Stimulated activated CD4-positive, alpha-beta T cell treated with anti-CD3 and anti-CD28 coated beads, Interleukin-12 subunit alpha, Interleukin-12 subunit beta, amount 100 ng/mL, for 24 hours (primary cell): ENCODE data around the gene TFAP2B.

Experiments
- DNase-seq, 2 experiments: peaks; one replicate each; pipeline ENCODE4 v3.0.0-alpha.2; 2020; ENCODE audit warnings: low read depth in 2 of 2

The TFAP2B gene

DNA sequence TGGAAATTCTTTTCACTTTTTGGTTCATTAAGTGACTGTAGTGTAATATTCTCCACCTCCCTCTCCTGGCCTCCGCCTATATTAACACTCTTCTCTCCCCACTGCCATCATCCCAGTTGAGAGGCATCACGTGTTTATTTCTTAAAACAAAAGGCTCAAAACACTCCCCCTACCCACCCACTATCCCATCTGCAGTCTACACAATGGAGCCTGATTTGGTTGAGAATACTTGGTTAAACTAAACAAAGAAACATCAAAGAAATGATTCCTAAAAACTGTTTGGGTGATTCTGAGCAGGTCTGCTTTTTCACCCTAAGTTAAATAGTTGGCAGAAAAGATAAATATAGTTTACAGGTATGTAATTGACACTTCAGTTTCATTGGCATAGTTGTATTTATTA lies 5.9 kb downstream of the TFAP2B start:
- DNase-seq: no peak

DNA sequence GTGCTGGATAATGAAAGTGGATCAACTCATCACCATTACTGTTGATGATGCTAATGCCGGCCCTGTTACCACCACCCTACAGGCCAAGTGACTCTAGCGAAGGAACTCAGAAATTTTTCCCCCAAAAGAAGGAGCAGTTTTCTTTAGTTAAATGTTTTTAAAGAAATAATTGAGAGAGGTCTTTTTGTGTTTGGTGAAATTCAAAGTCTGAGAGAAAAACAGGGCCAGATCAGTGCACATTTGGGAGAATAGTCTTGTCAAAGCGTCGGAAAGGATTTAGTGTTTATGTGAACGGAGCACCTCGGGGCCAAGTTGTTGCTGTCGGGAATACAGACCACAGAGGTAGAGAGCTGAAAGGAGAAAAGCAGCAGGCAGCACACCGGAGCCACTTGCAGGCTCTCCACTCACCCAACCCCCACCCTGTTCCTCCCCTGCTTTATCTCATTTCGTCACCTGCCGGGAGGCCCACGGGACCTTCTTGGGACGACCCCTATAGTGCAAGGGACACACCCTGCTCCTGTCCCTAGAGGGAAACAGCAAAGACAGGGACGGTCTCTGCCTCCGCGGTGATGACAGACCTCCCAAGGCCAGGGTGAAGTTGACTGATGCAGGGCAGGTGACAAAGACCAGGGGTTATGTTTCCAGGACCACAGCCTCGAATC lies 6.8 kb downstream of the TFAP2B start:
- DNase-seq: no peak

GRCh38 chr6:50826037-50826761 lies 7.5 kb downstream of the TFAP2B start:
- DNase-seq: no peak

DNA sequence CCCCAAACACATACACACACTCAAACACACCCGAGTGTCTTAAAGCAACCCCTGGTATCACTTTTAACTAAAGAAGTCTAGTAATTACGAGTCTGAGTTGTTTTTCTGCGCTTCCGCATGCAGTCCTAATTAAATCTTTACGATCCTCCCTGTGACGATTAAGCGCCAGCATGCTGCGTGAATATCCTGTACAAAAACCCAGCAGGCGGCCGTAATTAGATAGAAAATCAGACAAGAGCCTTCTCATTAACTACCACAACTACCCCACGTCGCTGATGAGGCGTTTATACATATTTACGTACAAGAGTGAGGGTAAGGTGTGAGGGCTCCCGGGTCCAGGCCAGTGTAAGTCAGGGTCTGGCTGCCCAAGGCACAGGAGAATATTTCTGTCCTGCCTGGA lies 8.1 kb downstream of the TFAP2B start:
- DNase-seq: no peak

GRCh38 chr6:50829049-50829448 lies 10.4 kb downstream of the TFAP2B start:
- no peak for DNase-seq

- no peak for DNase-seq
Measured at GRCh38 chr6:50829898-50830444, 11.3 kb downstream of the TFAP2B start.

GRCh38 chr6:50831186-50831585 lies 12.5 kb downstream of the TFAP2B start:
- no peak for DNase-seq

GRCh38 chr6:50832912-50833311 lies 14.2 kb downstream of the TFAP2B start:
- no peak for DNase-seq

- DNase-seq: no peak
Measured at GRCh38 chr6:50834929-50835410, 16.3 kb downstream of the TFAP2B start.

GRCh38 chr6:50836231-50836630 lies 17.6 kb downstream of the TFAP2B start:
- no peak for DNase-seq

GRCh38 chr6:50837589-50838445 lies 19.1 kb downstream of the TFAP2B start:
- DNase-seq: no peak

DNA sequence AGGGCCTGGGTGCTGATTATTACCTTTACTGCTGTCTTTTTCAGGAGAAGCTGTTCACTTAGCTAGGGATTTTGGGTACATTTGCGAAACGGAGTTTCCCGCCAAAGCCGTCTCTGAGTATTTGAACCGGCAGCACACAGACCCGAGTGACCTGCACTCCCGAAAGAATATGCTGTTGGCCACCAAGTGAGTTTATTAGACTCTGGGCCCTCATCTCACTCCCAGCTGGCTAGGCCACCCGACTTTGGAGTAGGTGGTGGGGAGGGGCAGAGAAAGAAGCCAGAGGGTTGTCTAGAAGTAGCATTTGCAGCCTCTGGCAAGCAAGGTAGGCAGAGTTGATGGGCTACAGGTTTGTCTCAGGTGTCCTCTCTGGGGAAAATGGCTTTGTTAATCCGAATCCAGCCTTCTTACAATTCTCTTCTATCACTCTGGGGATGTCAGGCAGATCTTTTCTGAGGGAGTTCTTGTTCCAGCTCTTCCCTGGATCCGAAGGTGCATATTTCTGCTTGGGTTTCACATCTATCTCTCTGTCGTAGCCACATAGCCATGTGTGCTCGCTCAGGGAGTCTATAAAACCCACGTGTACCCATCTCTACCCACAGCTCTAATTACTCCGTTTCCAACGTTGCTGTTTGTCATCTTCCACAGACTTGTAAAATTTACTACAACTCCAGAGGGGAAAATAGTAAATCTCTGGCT lies 21.6 kb downstream of the TFAP2B start:
- no peak for DNase-seq

GRCh38 chr6:50840811-50841192 lies 22.1 kb downstream of the TFAP2B start:
- no peak for DNase-seq

- no peak for DNase-seq
Measured at GRCh38 chr6:50842446-50842845, 23.8 kb downstream of the TFAP2B start.

GRCh38 chr6:50842861-50843384 lies 24.3 kb downstream of the TFAP2B start:
- no peak for DNase-seq

GRCh38 chr6:50843842-50844241 lies 25.2 kb downstream of the TFAP2B start:
- no peak for DNase-seq

DNA sequence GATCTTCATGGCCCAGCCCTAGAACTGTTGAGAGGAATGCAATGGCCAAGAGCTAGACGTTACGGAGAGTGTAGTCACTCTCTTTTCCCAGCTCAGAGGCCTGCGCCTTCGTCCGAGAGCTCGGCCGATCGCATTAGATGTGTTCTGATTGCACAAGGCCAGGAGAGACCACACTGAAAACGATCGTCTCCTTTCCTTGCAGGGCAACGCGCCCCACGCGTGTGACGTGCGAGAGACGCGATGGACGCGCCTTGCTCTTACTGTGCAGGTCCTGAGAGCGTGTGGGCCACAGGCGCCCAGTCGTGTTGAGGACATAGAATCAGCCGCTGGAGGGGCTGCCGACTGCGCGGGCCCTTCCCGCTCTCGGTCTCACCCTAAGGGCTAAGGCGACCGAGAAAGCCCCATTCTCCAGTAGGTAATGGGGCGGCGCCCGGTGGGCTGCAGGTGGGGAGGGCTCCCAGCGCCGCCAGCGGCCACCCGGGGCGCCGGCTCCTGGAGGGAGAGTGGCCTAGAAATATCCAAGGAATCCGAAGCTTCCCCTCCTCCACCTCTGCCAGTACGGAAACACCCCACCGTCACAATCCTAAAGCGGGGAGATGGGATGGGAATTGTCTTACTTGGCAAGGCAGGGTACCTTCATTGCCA lies 26.9 kb downstream of the TFAP2B start:
- DNase-seq: no peak

DNA sequence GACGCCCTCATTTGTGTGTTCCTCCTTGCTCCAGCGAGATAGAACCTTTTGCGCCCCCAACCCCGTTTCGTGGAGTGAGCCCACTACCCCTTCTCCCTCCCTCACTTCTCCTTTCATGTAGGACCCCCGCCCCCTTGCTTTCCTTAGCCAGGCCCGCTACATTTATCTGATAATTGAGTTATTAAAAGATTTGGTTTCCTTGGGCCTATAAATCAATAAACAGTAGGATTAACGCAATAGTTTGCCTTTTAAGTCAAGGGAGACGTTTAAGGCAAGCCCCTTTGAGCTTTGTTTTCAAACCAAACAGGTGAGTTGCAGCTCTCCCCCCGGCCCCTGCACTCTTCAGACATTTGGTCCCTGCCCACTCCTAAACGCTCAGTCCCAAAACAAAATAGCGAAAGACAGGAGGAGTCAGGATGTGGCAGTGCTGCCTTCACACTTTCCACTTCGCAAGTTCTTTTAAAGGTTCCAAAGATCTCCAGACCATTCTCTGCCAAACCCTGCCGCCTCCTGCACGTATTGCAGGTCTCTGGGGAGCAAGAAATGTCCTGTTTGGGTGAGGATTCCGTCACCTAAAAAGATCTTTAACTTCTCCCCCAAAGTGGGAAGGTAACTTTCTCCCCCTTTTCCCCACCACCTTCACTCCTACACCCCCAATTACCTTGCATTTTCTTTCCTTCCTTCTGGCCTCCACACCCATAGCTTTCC lies 27.6 kb downstream of the TFAP2B start:
- no peak for DNase-seq

- DNase-seq: no peak
Measured at GRCh38 chr6:50846852-50847155, 28.1 kb downstream of the TFAP2B start.

DNA sequence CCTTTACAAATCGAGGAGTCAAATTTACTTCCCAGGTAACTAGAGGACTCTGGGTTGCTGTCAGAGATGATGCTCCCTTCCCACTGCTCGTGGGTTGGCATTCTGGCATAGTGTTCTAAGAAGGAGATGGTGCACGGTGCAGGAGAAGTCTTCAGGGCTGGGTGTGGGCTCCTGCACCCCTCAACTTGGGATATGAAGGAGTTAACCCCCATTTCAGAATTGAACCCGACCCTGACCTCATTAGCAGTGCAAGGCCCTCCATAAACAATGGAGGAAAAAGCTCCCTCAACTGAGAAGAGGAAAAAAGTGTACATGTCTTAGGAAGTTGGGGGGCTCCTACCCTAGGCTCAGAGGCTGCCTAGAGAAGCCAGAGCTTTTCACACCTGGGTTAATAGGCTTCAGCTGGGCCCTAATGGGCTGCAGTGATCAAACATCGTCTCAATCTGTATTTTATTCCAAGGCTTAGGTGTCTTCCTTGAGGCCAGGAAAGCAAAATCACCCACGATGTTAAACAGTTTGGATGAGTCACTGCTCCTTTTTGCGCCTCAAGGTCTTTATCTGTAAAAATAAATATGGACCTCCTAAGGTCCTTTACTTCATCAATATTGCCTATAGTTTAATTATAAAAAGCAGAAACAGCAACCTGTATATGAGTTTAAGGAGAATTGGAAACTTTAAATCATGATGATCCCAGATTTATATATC lies 29.4 kb downstream of the TFAP2B start:
- DNase-seq: no peak
